MCF 10A (cell line): ENCODE measurements around the gene BTBD16. TPM values are rescaled to one million over a fixed set of nuclear protein-coding genes. Genes with fewer than 3 reads are reported as not detected.
A peak's percentile ranks its signal among the peaks of the same experiment; 100 is the strongest.

ENCODE experiments used
- BruUV-seq: library from RNA; stranded (reverse); fragments of 400-500 nt; replicated peaks from 2 replicates; lab custom pipeline; 2021; lab: Mats Ljungman, UMichigan
- CTCF ChIA-PET: fragments of 300-600 bp; sonication (Branson Sonifier 250); formaldehyde crosslinking; extraction: SDS; loops from one replicate; lab custom pipeline; 2021; ENCODE audit warnings: antibody characterized with exemption, inconsistent platforms; lab: Yijun Ruan, JAX
- POLR2A ChIA-PET: fragments of 300-600, 350-650 bp; sonication (Branson Sonifier 250); formaldehyde crosslinking; extraction: SDS; loops from one replicate; lab custom pipeline; 2020; ENCODE audit warnings: antibody characterized with exemption, inconsistent platforms; lab: Yijun Ruan, JAX
- DNase-seq: peaks from one replicate; pipeline ENCODE4 v3.0.0-alpha.2; 2018; ENCODE audit not compliant: unreplicated experiment
- H3K27ac Mint-ChIP-seq: one replicate; pipeline ENCODE4 v1.8.0; 2022; ENCODE audit warnings: mild to moderate bottlenecking, low read depth, mixed read lengths; ENCODE audit not compliant: unreplicated experiment
- H3K27me3 Mint-ChIP-seq: one replicate; pipeline ENCODE4 v1.8.0; 2022; ENCODE audit warnings: mixed read lengths; ENCODE audit not compliant: insufficient read depth, unreplicated experiment
- H3K36me3 Mint-ChIP-seq: one replicate; pipeline ENCODE4 v1.8.0; 2022; ENCODE audit warnings: mild to moderate bottlenecking, moderate library complexity, mixed read lengths; ENCODE audit not compliant: insufficient read depth, unreplicated experiment
- H3K4me1 Mint-ChIP-seq: one replicate; pipeline ENCODE4 v1.8.0; 2022; ENCODE audit warnings: mixed read lengths; ENCODE audit not compliant: insufficient read depth, unreplicated experiment
- H3K4me3 Mint-ChIP-seq: one replicate; pipeline ENCODE4 v1.8.0; 2022; ENCODE audit warnings: mild to moderate bottlenecking, moderate library complexity, mixed read lengths; ENCODE audit not compliant: unreplicated experiment
- H3K9me3 Mint-ChIP-seq: one replicate; pipeline ENCODE4 v1.8.0; 2022; ENCODE audit warnings: mixed read lengths; ENCODE audit not compliant: unreplicated experiment
- intact Hi-C: fragments of 100-400 bp; cut with micrococcal nuclease; formaldehyde crosslinking; loops from 2 replicates; pipeline ENCODE4 v1.14.1; 2022
- total RNA-seq: library from RNA; stranded (reverse); gene quantifications from 2 replicates; pipeline ENCODE4 v1.2.3, GENCODE V29; 2022
- TF ChIP-seq, protein P1 (sequence below): fragments of 200-600 bp; IDR thresholded peaks from one replicate; pipeline ENCODE4 v1.8.0; 2022; ENCODE audit warnings: antibody characterized with exemption, mild to moderate bottlenecking; ENCODE audit not compliant: unreplicated experiment

BTBD16 gene
- total RNA-seq, 1 experiment from 2014 or later, result 0.16 TPM

DNA sequence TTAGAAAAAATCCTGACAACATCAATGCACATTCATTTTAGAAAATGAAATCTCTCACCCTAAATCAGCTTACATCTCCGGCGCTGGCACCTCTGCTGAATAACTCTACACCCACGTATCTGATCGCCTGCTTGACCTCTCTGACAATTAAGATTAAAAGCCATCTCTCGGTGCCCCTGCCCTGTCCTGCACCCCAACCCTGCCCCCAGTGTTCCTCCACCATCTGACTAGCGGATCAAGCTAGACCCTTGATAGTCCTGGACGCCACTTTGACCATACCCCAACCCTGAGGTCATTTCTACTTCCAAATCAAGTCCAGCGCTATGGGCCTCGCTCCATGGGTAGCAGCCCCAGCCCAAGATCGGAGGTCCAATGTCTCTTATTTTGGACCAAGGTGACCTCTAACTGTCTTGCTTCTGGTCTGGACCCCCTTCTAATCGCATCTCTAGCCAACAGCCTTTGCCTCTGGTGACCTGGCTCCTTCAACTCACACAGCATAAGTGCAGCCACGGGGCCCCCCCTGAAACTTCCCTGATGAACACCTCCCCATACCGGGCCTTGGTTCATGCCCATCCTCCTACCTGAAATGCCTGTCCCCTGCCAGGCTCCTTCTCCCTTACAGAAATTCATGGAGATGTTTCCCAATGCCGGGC lies 28.5 kb downstream of the BTBD16 start:
- TF ChIP-seq, protein P1, sequence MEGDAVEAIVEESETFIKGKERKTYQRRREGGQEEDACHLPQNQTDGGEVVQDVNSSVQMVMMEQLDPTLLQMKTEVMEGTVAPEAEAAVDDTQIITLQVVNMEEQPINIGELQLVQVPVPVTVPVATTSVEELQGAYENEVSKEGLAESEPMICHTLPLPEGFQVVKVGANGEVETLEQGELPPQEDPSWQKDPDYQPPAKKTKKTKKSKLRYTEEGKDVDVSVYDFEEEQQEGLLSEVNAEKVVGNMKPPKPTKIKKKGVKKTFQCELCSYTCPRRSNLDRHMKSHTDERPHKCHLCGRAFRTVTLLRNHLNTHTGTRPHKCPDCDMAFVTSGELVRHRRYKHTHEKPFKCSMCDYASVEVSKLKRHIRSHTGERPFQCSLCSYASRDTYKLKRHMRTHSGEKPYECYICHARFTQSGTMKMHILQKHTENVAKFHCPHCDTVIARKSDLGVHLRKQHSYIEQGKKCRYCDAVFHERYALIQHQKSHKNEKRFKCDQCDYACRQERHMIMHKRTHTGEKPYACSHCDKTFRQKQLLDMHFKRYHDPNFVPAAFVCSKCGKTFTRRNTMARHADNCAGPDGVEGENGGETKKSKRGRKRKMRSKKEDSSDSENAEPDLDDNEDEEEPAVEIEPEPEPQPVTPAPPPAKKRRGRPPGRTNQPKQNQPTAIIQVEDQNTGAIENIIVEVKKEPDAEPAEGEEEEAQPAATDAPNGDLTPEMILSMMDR, result no peak
- Mint-ChIP-seq H3K4me1 (peaks cover 30% of the 10 kb centered on the region), H3K27ac (no peak overlapping the region), H3K27me3 (no peaks in the 10 kb centered on the region), H3K9me3 (no peaks in the 10 kb centered on the region), H3K4me3 (no peak overlapping the region), H3K36me3 (no peaks in the 10 kb centered on the region)
- no peak for DNase-seq
- ChIA-PET CTCF (interaction anchor here (0.5 to 7.4 kb wide), 42 partner anchors 8 to 673 kb away, joined by 3 to 86 read pairs (median 4); partner anchors contain the start of gene PLEKHA1), POLR2A (interaction anchor here (1.1 to 1.6 kb wide), 6 partner anchors 8 to 136 kb away, joined by 3 to 8 read pairs (median 6); partner anchors contain the start of gene PLEKHA1)
- intact Hi-C loops, result loop anchor here (1.0 to 2.0 kb wide), 2 partner anchors 75 to 136 kb away; partner anchors contain the start of gene PLEKHA1
- BruUV-seq, result no TSS peak

DNA sequence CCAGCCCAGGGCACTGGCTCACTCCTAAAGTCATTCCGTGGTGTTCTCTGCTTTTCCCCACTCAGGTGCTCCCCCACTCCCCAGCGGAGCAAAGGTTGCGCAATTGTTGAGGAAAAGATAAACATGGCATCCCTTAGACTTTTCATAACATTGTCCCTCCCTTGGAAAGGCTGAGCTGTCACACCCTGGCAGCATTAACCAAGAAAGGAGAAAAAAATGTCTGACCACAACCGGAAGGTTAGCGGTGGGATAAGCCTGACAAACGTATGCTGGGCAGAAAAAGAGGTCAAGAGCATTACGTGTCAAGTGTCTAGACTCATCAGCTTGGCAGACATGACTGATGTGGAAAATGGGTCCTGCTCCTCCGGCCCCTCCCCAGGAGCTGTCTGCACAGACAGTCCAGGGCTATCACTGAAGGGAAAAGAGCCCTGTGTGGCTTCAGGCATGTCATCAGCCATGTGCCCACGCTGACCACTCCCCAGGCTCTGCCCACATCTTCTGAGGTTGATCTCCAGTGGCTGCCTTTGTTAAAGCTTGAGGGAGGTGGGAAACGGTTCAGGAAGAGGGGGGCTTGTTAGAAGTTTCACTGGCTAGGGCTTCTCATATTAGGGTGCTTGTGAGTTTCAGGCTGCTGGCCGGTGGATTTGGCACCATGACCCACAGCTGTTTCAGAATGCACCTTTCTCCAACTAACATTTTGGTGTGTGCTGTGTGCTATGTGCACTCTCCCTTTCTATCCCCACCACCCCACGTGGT lies 30.1 kb downstream of the BTBD16 start:
- Mint-ChIP-seq H3K4me3 (no peak overlapping the region), H3K9me3 (no peaks in the 10 kb centered on the region), H3K4me1 (peaks cover 19% of the 10 kb centered on the region), H3K27me3 (no peaks in the 10 kb centered on the region), H3K27ac (peak overlapping the region; percentile 27), H3K36me3 (no peaks in the 10 kb centered on the region)
- TF ChIP-seq, protein P1, result no peak
- ChIA-PET POLR2A (interaction anchor here (1.1 to 1.8 kb wide), 4 partner anchors 22 to 121 kb away, joined by 4 to 9 read pairs (median 4); partner anchors contain the start of gene PLEKHA1), CTCF (interaction anchor here (0.7 to 2.3 kb wide), 8 partner anchors 26 to 408 kb away, joined by 3 to 10 read pairs (median 4); no protein-coding TSS in a partner anchor)
- no TSS peak for BruUV-seq
- peak; percentile 91 for DNase-seq
- intact Hi-C loops, result loop anchor here (2.0 kb wide), 1 partner anchor 74 kb away; the partner anchor contains the start of gene PLEKHA1

DNA sequence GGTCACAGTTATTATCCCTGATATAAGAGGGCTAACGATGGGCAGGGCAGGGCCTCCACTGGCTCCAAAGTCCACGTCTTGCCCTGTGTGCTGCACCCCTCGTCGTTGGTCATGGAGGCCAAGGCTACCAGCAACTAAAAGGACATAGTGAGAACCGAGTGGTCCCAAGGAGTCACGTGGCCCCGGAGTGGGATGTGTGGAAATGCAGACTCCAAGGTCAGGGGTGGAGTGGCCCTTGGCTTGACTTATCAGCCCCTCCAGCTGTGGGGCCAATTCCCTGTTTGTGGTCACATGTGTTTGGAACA lies 30.7 kb downstream of the BTBD16 start:
- Mint-ChIP-seq H3K27ac (peak overlapping the region; percentile 27), H3K36me3 (no peaks in the 10 kb centered on the region), H3K27me3 (no peaks in the 10 kb centered on the region), H3K4me3 (no peak overlapping the region), H3K9me3 (no peaks in the 10 kb centered on the region), H3K4me1 (peaks cover 19% of the 10 kb centered on the region)
- CTCF ChIA-PET, result interaction anchor here (0.8 to 2.3 kb wide), 8 partner anchors 33 to 408 kb away, joined by 3 to 10 read pairs (median 4); no protein-coding TSS in a partner anchor
- intact Hi-C loops, result loop anchor here (2.0 kb wide), 1 partner anchor 73 kb away; the partner anchor contains the start of gene PLEKHA1
- BruUV-seq, result no TSS peak
- POLR2A ChIA-PET, result interaction anchor here (1.0 to 1.8 kb wide), 5 partner anchors 13 to 120 kb away, joined by 3 to 9 read pairs (median 4); partner anchors contain the start of gene PLEKHA1
- DNase-seq, result no peak
- TF ChIP-seq, protein P1, result no peak
